Measurements from ENCODE around the gene SH3RF3. TPM values are rescaled to one million over a fixed set of nuclear protein-coding genes. Genes with fewer than 3 reads are reported as not detected.

SH3RF3 gene
- total RNA-seq, 1 experiment from 2014 or later: 1.0 TPM

DNA sequence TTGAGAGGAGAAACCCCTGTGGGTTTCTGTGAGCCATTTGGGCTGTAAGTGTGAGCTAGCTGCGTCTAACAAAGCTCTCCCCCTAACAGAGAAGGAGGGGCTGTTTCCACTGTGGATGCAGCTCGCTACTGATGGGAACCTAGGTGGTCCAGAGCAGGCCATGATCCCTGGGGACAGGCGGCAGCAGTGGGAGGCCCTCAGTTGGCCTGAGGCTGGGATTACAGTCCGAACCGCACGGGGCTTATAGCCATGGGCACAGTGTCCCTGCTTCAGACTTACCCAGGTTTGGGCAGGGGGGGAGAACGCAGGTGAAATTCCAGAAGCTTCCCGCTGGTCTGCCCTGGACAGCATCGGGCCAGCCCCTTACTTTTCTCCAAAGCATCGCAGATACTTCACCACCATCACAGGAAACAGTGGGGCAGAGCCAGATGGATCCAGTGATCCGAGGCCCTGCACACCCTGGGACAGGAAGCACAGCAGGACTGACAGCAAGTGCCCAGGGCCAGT lies 345.4 kb downstream of the SH3RF3 start (continued):
- no peak for TF ChIP-seq NR2C2 (CRISPR knock-in tag; IDR thresholded peaks at IDR 0.05)
- TF ChIP-seq, protein P1, sequence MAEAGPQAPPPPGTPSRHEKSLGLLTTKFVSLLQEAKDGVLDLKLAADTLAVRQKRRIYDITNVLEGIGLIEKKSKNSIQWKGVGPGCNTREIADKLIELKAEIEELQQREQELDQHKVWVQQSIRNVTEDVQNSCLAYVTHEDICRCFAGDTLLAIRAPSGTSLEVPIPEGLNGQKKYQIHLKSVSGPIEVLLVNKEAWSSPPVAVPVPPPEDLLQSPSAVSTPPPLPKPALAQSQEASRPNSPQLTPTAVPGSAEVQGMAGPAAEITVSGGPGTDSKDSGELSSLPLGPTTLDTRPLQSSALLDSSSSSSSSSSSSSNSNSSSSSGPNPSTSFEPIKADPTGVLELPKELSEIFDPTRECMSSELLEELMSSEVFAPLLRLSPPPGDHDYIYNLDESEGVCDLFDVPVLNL (CRISPR knock-in tag; IDR thresholded peaks at IDR 0.05; ENCODE audit: borderline replicate concordance, low read depth): no peak
- TF ChIP-seq NFATC4 (CRISPR knock-in tag; IDR thresholded peaks at IDR 0.05): no peak
- TF ChIP-seq, protein P2, sequence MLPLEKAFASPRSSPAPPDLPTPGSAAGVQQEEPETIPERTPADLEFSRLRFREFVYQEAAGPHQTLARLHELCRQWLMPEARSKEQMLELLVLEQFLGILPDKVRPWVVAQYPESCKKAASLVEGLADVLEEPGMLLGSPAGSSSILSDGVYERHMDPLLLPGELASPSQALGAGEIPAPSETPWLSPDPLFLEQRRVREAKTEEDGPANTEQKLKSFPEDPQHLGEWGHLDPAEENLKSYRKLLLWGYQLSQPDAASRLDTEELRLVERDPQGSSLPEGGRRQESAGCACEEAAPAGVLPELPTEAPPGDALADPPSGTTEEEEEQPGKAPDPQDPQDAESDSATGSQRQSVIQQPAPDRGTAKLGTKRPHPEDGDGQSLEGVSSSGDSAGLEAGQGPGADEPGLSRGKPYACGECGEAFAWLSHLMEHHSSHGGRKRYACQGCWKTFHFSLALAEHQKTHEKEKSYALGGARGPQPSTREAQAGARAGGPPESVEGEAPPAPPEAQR (CRISPR knock-in tag; IDR thresholded peaks at IDR 0.05): no peak

DNA sequence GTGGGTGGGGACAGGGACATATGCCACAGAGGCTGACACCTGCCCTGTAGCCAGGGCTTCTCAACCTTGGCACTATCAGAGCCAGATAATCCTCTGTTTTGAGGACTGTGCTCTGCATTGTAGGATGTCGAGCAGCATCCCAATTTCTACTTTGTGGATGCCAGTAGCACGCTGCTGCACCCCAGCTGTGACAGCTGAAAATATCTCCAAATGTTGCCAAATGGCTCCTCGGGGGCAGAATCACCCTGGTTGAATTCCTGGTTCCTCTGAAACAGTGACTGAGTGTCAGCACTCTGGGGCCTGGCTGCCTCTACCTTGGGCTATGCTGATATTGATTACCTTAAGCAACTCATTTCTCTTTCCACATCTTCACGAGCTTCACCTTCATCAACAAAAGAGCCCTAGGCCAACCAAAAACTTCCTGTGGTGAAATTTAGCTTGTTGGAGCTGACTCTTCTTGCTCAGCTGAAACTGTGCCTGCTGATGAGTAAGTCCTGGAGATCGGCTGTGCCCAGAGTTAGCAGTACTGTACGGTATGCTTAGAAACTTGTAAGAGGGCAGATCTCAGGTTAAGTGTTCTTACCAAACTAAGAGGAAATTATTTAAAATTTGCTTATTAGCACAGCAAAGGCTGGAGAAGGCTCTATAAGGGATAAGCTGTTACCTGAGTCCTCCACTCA lies 346.7 kb downstream of the SH3RF3 start:
- H3K27ac Mint-ChIP-seq: no peak overlapping the region
- CTCF ChIA-PET: no interaction called here
- DNase-seq (ENCODE audit: low spot score) (no peak), ATAC-seq (no peak)
- H3K4me3 Mint-ChIP-seq: no peak overlapping the region
- no peaks in the 10 kb centered on the region for H3K9me3 Mint-ChIP-seq
- H3K4me1 Mint-ChIP-seq: peaks cover 4% of the 10 kb centered on the region; the same call in 1 of the 2 replicates
- POLR2A ChIA-PET: no interaction called here
- no peaks in the 10 kb centered on the region for H3K36me3 Mint-ChIP-seq
- TF ChIP-seq NFYB (CRISPR knock-in tag; conservative IDR thresholded peaks at IDR 0.05; ENCODE audit: low read depth): no peak
- no peak for TF ChIP-seq ZNF232 (CRISPR knock-in tag; IDR thresholded peaks at IDR 0.05)
- TF ChIP-seq, protein P3, sequence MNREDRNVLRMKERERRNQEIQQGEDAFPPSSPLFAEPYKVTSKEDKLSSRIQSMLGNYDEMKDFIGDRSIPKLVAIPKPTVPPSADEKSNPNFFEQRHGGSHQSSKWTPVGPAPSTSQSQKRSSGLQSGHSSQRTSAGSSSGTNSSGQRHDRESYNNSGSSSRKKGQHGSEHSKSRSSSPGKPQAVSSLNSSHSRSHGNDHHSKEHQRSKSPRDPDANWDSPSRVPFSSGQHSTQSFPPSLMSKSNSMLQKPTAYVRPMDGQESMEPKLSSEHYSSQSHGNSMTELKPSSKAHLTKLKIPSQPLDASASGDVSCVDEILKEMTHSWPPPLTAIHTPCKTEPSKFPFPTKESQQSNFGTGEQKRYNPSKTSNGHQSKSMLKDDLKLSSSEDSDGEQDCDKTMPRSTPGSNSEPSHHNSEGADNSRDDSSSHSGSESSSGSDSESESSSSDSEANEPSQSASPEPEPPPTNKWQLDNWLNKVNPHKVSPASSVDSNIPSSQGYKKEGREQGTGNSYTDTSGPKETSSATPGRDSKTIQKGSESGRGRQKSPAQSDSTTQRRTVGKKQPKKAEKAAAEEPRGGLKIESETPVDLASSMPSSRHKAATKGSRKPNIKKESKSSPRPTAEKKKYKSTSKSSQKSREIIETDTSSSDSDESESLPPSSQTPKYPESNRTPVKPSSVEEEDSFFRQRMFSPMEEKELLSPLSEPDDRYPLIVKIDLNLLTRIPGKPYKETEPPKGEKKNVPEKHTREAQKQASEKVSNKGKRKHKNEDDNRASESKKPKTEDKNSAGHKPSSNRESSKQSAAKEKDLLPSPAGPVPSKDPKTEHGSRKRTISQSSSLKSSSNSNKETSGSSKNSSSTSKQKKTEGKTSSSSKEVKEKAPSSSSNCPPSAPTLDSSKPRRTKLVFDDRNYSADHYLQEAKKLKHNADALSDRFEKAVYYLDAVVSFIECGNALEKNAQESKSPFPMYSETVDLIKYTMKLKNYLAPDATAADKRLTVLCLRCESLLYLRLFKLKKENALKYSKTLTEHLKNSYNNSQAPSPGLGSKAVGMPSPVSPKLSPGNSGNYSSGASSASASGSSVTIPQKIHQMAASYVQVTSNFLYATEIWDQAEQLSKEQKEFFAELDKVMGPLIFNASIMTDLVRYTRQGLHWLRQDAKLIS (CRISPR knock-in tag; IDR thresholded peaks at IDR 0.05; ENCODE audit: borderline replicate concordance): no peak
- TF ChIP-seq, protein P4, sequence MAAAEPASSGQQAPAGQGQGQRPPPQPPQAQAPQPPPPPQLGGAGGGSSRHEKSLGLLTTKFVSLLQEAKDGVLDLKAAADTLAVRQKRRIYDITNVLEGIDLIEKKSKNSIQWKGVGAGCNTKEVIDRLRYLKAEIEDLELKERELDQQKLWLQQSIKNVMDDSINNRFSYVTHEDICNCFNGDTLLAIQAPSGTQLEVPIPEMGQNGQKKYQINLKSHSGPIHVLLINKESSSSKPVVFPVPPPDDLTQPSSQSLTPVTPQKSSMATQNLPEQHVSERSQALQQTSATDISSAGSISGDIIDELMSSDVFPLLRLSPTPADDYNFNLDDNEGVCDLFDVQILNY (CRISPR knock-in tag; IDR thresholded peaks at IDR 0.05): no peak
- no peak for TF ChIP-seq CREM (CRISPR knock-in tag; IDR thresholded peaks at IDR 0.05)
- TF ChIP-seq, protein P5, sequence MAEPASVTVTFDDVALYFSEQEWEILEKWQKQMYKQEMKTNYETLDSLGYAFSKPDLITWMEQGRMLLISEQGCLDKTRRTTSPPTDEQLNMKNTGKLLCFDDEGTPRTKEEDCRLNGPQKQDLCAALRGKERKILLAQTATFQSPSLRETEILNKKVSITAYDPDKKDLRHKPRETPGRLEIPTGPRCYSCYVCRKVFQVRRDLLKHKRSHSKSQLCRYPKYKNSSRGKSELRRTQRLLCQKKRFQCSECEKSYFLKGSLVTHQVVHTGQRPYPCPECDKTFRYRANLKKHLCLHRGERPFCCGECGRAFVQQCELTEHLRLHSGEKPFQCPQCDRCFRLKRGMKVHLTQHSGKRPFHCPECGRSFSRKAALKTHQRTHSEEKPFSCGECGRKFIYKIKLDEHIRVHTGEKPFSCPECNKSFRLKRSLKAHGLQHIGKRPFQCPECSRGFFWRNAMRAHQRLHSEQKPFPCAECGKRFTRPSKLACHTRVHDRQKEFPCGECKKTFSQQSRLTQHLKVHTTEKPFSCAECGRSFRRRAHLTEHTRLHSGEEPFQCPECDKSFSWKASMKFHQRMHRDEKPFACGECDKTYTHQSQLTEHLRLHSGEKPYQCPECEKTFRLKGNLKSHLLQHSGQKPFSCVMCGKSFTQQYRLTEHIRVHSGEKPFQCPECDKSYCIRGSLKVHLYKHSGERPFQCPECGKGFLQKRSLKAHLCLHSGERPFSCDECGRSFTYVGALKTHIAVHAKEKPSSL (CRISPR knock-in tag; conservative IDR thresholded peaks at IDR 0.05): no peak
- TF ChIP-seq, protein P6, sequence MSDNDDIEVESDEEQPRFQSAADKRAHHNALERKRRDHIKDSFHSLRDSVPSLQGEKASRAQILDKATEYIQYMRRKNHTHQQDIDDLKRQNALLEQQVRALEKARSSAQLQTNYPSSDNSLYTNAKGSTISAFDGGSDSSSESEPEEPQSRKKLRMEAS (CRISPR knock-in tag; IDR thresholded peaks at IDR 0.05): no peak
- no peak for TF ChIP-seq PRRX2 (CRISPR knock-in tag; IDR thresholded peaks at IDR 0.05)
- no peak for TF ChIP-seq IRF2 (CRISPR knock-in tag; IDR thresholded peaks at IDR 0.05; ENCODE audit: borderline replicate concordance, low read depth)
- no peak for TF ChIP-seq ZNF138 (CRISPR knock-in tag; conservative IDR thresholded peaks at IDR 0.05)
- TF ChIP-seq CBFB (CRISPR knock-in tag; IDR thresholded peaks at IDR 0.05; ENCODE audit: low read depth): no peak
- TF ChIP-seq TP53 (CRISPR knock-in tag; IDR thresholded peaks at IDR 0.05): no peak
- TF ChIP-seq, protein P1 (CRISPR knock-in tag; IDR thresholded peaks at IDR 0.05; ENCODE audit: borderline replicate concordance, low read depth): no peak
- no peaks in the 10 kb centered on the region for H3K27me3 Mint-ChIP-seq (ENCODE audit: low read depth)

Data from WTC11 (cell line).